ENCODE results near the gene SIPA1L3.

DNA sequence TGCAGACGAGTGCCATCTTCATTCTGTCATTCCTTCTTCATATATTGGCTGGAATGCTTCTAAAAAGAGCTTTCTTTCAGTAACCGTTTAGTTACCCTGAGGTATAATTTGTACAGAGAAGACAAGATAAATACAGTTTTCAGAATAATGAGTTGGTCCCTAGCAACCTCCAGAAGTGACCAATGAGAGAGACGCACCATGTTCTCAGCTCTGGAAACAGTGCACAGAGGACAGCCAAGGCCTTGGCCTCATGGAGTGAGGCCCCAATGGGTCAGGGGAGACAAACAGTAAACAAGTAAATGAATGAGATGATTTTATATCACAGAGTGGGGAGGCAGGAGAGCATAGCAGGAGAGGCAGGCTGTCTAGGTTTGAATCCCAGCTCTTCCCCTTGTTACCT lies 226.3 kb downstream of the SIPA1L3 start:
- TF ChIP-seq CTCF (IDR thresholded peaks at IDR 0.05; ENCODE audit: insufficient read depth, low read depth, low read length) (no peak), EZH2 (IDR thresholded peaks at IDR 0.05; ENCODE audit: insufficient read depth, low read length) (no peak)
